H1 (cell line): ENCODE results near the gene SRPRB. TPM values are rescaled to one million over a fixed set of nuclear protein-coding genes. Genes with fewer than 3 reads are reported as not detected.

Source experiments
- BACH1 ChIP-seq: IDR thresholded peaks from 2 replicates; pipeline ENCODE4 v1.6.1; 2012; ENCODE audit warnings: low read length, improper control_type of control experiment
- CTCF ChIP-seq, 3 experiments: IDR thresholded peaks; 1 replicate in 2 of 3; 2 replicates in 1 of 3; pipeline versions ENCODE4 v1.5.1 to v1.6.1; 2011; ENCODE audit warnings: low read length in 3 of 3, mild to moderate bottlenecking in 3 of 3, inconsistent platforms in 2 of 3, low read depth in 1 of 3, moderate library complexity in 1 of 3; ENCODE audit not compliant: insufficient read depth in 1 of 3; ENCODE audit errors: control extremely low read depth in 1 of 3
- EGR1 ChIP-seq: IDR thresholded peaks from 2 replicates; pipeline ENCODE4 v1.6.1; 2011; ENCODE audit warnings: low read depth, low read length, borderline replicate concordance
- GTF2F1 ChIP-seq: IDR thresholded peaks from 2 replicates; pipeline ENCODE4 v1.6.1; 2012; ENCODE audit warnings: low read depth, low read length, improper control_type of control experiment, borderline replicate concordance
- KDM4A ChIP-seq: IDR thresholded peaks from one replicate; pipeline ENCODE4 v1.7.1; 2012; ENCODE audit warnings: low read depth, mild to moderate bottlenecking, moderate library complexity, low read length, inconsistent platforms; ENCODE audit not compliant: severe bottlenecking
- KDM5A ChIP-seq: fragments of 200-600 bp; IDR thresholded peaks from 2 replicates; pipeline ENCODE4 v1.7.1; 2012; ENCODE audit warnings: mild to moderate bottlenecking, low read length, inconsistent platforms, mixed read lengths
- USF2 ChIP-seq: IDR thresholded peaks from 2 replicates; pipeline ENCODE4 v1.6.1; 2011; ENCODE audit warnings: low read length, improper control_type of control experiment
- YY1 ChIP-seq: IDR thresholded peaks from 2 replicates; pipeline ENCODE4 v1.6.1; 2011; ENCODE audit warnings: low read depth, mild to moderate bottlenecking, low read length
- polyA plus RNA-seq, 7 experiments: library from polyadenylated mRNA; depleted of rRNA in 3 of 7; stranded (reverse) in 5 of 7; unstranded in 2 of 7; fragments of >200 nt in 5 of 7; fragments of 200-250 nt in 2 of 7; gene quantifications; 1 replicate in 5 of 7; 2 replicates in 1 of 7; 4 replicates in 1 of 7; pipeline versions ENCODE4 v1.2.1 to v1.2.3, GENCODE V29; 2011 to 2013; ENCODE audit warnings: missing spikeins in 2 of 7, mixed read lengths in 2 of 7
- total RNA-seq: library from RNA; stranded (reverse); fragmentation: NEBNext Ultra II Directional; extraction: Animal tissue kit (Norgen Biotek cat#: 25700); gene quantifications from 2 replicates; pipeline ENCODE4 v1.2.1, GENCODE V29; 2021

The SRPRB gene
- total and polyA plus RNA-seq, 2 of the 8 experiments (the other 6 are each of a cell fraction or from before 2014, with no cell fraction given): 15.9 to 49.8 TPM

- TF ChIP-seq USF2: no peak
- no peak for TF ChIP-seq YY1
- TF ChIP-seq KDM4A: no peak
- no peak for TF ChIP-seq CTCF (IDR thresholded peaks at IDR 0.05; ENCODE audit: control extremely low read depth in 1 of 3, insufficient read depth in 1 of 3, low read depth in 1 of 3, low read length in 3 of 3)
- TF ChIP-seq BACH1: no peak
- TF ChIP-seq GTF2F1: no peak
- TF ChIP-seq KDM5A: no peak
- TF ChIP-seq EGR1: no peak
Measured at GRCh38 chr3:133836497-133837158, 31.0 kb downstream of the SRPRB start (continued).
